ENCODE measurements around the gene KRT80. TPM values are rescaled to one million over a fixed set of nuclear protein-coding genes. Genes with fewer than 3 reads are reported as not detected.

The KRT80 gene
- total RNA-seq, 4 donors from 2014 or later: 1.1 TPM; not detected in 3

GRCh38 chr12:52160200-52160599, 31.6 kb downstream of the KRT80 start:
- intact Hi-C loops (cut with DNase I; ENCODE audit: low total_unique reads): no loop called here
- Histone ChIP-seq H3K9me3 (no peaks in the 10 kb centered on the region), H3K4me1 (no peaks in the 10 kb centered on the region), H3K27me3 (no peaks in the 10 kb centered on the region), H3K27ac (no peak overlapping the region), H3K4me3 (no peak overlapping the region), H3K36me3 (no peaks in the 10 kb centered on the region)
- TF ChIP-seq POLR2A (IDR thresholded peaks at IDR 0.05): no peak
- no peak for TF ChIP-seq CTCF (IDR thresholded peaks at IDR 0.05)
- no peak for DNase-seq

GRCh38 chr12:52157566-52158150, 34.2 kb downstream of the KRT80 start:
- H3K9me3 ChIP-seq: no peaks in the 10 kb centered on the region
- no peak for DNase-seq
- no peaks in the 10 kb centered on the region for H3K4me1 ChIP-seq
- H3K27me3 ChIP-seq: no peaks in the 10 kb centered on the region
- no peak overlapping the region for H3K4me3 ChIP-seq
- TF ChIP-seq POLR2A (IDR thresholded peaks at IDR 0.05) (no peak), CTCF (IDR thresholded peaks at IDR 0.05) (no peak)
- no peak overlapping the region for H3K27ac ChIP-seq
- intact Hi-C loops (cut with DNase I; ENCODE audit: low total_unique reads): loop anchor here (5.0 to 10.0 kb wide), 3 partner anchors 55 to 817 kb away; no protein-coding TSS in a partner anchor
- H3K36me3 ChIP-seq: no peaks in the 10 kb centered on the region

- no peak overlapping the region for H3K4me3 ChIP-seq
- DNase-seq: peak; percentile 72
- no peaks in the 10 kb centered on the region for H3K4me1 ChIP-seq
- no peaks in the 10 kb centered on the region for H3K36me3 ChIP-seq
- no peaks in the 10 kb centered on the region for H3K27me3 ChIP-seq
- H3K27ac ChIP-seq: no peak overlapping the region
- intact Hi-C loops (cut with DNase I; ENCODE audit: low total_unique reads): loop anchor here (5.0 to 10.0 kb wide), 3 partner anchors 55 to 818 kb away; no protein-coding TSS in a partner anchor
- H3K9me3 ChIP-seq: no peaks in the 10 kb centered on the region
- peak in 1 of 2 donors; percentile 11 for TF ChIP-seq POLR2A (IDR thresholded peaks at IDR 0.05)
- peak; percentile 85 to 95 (median 90) for TF ChIP-seq CTCF (IDR thresholded peaks at IDR 0.05)
These were observed 34.9 kb downstream of the KRT80 start for GRCh38 chr12:52156757-52157565.

GRCh38 chr12:52156311-52156710, 35.5 kb downstream of the KRT80 start:
- DNase-seq: no peak
- Histone ChIP-seq H3K4me1 (no peaks in the 10 kb centered on the region), H3K4me3 (no peak overlapping the region), H3K27me3 (no peaks in the 10 kb centered on the region), H3K36me3 (no peaks in the 10 kb centered on the region), H3K9me3 (no peaks in the 10 kb centered on the region), H3K27ac (no peak overlapping the region)
- intact Hi-C loops (cut with DNase I; ENCODE audit: low total_unique reads): loop anchor here (5.0 to 10.0 kb wide), 3 partner anchors 56 to 818 kb away; no protein-coding TSS in a partner anchor
- no peak for TF ChIP-seq POLR2A (IDR thresholded peaks at IDR 0.05)
- no peak for TF ChIP-seq CTCF (IDR thresholded peaks at IDR 0.05)

All from uterus (tissue), 4 donors.